GM12891 (cell line): Measurements from ENCODE around the gene BTBD9.

Experiments
- PAX5 ChIP-seq: IDR thresholded peaks from 2 replicates; pipeline ENCODE4 v1.6.1; 2011; ENCODE audit warnings: low read length, moderate library complexity, mild to moderate bottlenecking; ENCODE audit not compliant: insufficient read depth, severe bottlenecking
- POLR2A ChIP-seq: IDR thresholded peaks from 2 replicates; pipeline ENCODE4 v1.6.1; 2011; ENCODE audit warnings: low read depth, low read length, control low read depth
- POLR2AphosphoS5 ChIP-seq: IDR thresholded peaks from 2 replicates; pipeline ENCODE4 v1.6.1; 2011; ENCODE audit warnings: low read depth, low read length, control low read depth
- SPI1 ChIP-seq: IDR thresholded peaks from 2 replicates; pipeline ENCODE4 v1.6.1; 2011; ENCODE audit warnings: low read depth, low read length, control low read depth
- TAF1 ChIP-seq: IDR thresholded peaks from 2 replicates; pipeline ENCODE4 v1.6.1; 2011; ENCODE audit warnings: low read depth, low read length, control low read depth

DNA sequence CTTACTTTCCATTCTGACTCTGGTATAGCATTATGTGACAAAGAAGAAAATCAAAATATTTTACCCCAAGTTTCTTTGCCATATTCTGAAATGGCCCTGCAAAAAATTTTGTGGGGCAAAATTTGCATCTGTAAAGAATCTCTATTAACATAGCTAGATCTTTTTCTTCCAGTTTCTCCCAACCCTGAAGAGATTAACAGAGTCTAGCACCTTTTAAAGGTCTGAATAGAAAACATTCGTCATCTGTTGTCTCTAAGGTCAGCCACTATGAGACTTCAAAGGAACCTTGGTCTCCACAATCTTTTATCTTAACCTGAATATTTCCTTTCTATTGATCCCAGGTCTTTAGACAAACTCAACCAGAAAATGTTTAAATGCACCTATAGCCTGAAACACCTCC lies 205.7 kb downstream of the BTBD9 start:
- TF ChIP-seq POLR2A = no peak
- no peak for TF ChIP-seq TAF1
- no peak for TF ChIP-seq SPI1
- no peak for TF ChIP-seq POLR2AphosphoS5
- TF ChIP-seq PAX5 = no peak
